NCI-H1694 (cell line): ENCODE measurements around the gene OPA1.
"Not testable (repeated sequence)": the region's sequence is repeated elsewhere in the genome, so short reads cannot be mapped to it uniquely, and the experiment has no call there.

ENCODE experiments used
- DNase-seq: peaks from one replicate; lab custom pipeline; 2025; lab: John Stamatoyannopoulos, UW

Gene OPA1

GRCh38 chr3:193589616-193590015 lies 3.4 kb upstream of the OPA1 start:
- no peak for DNase-seq

DNA sequence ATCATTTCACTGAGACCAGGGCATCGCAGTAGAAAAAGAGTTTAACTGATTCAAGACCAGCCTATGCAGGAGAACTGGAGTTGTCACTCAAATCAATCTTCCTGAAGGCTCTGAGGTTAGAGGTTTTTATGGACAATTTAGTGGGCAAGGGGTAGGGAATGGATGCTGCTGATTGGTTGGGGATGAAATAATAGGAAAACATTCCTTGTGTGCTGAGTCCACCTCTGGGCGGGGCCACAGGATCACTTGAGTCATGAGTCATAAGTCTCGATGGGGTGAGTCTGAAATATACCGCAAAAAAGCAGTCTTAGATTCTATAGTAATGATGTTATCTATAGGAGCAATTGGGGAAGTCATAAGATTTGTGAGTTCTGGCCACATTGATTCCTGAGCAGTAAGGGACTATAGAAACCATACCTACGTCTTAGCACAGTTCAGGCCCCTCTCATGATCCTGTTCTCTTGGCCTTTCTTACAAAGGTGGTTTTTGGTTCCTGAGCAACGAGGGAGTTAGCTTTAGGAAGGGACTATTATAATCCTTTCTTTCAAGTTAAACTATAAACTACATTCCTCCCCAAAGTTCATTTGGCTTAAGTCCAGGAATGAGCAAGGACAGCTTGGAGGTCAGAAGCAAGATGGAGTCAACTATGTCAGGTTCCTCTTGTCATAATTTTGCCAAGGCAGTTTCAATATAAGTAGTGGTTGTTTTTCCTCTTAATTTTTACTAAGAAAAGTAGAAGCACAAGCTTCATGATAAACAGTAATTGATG lies 2.7 kb upstream of the OPA1 start:
- DNase-seq = no peak

DNA sequence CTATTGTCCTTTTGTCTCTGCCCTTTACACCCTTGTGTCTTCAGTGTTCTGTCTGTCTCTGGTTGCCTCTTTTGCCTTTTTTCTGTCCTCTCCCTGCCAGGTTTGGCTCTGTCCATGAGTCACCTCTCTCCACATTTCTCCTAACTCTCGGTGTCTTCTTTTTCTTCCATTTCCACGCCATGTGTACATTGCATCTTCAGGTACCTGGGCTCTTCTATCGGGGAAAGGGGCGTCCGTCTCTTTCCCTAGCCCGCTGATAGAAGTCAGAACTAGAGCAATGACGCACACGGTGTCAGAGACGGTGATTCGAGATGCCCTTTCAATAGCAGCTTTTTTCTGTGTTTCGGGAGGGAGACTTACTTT lies 641 bp downstream of the OPA1 start:
- peak; percentile 14 for DNase-seq

GRCh38 chr3:193594946-193595689 lies 2.1 kb downstream of the OPA1 start:
- DNase-seq = no peak

DNA sequence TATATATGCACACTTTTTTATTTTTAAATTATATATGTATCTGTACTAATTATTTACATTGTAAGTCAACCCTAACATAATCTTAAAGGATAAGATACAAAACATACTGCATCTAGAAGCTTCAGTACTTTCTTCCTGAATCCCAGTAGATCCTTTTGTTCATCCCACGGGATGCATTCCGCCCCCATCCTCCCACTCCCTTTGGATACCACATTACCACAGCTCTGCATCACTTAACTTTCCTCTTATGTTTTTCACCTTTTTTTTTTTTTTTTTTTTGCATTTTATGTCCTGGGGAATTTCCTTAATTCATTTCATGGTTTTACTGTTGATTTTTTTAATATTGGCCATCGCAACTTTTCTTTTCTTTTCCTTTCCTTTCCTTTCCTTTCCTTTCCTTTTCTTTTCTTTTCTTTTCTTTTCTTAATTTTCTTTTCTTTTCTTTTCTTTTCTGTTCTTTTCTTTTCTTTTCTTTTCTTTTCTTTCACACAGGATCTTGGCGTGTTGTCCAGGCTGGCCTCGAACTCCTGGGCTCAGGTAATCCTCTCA lies 3.0 kb downstream of the OPA1 start:
- DNase-seq = no peak

DNA sequence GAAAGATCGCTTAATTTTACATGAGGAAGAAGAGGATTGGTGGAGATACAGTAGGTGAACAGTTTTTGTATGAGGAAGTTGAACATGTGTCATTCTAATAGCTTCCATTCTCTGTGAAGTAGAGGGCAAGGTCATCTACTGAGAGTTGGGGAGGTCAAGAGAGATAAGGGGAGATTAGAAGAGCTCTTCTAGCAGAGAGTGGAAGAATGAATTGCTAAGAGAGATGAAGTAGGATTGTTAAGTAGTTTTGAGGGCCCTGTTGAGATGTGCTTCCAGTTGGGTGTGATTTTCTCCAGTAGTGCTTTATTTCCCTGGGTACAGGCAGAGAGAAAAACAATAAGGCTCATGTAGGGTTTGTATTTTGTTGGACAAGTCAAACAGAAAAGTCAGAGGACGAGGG lies 5.2 kb downstream of the OPA1 start:
- no peak for DNase-seq

GRCh38 chr3:193599393-193599792 lies 6.4 kb downstream of the OPA1 start:
- no peak for DNase-seq

DNA sequence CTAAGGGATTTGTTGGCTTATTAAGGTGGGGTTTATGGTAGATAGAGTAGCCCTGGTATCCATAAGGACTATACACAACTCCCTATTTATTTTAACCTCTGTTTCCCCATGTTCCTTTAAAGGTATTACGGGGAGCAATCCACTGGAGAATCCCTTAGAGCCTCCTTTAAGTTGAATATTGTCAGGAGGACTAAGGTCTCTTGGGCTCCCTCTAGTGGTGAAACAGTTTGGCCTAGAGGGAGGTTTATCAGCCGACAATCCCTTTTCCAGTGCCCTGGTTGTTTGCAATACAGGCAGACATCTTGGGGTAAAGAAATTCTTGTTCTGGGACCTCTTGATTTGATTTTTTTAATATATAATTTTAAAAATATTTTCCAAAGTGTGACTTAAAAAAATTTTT lies 12.9 kb downstream of the OPA1 start:
- peak; percentile 85 for DNase-seq

DNA sequence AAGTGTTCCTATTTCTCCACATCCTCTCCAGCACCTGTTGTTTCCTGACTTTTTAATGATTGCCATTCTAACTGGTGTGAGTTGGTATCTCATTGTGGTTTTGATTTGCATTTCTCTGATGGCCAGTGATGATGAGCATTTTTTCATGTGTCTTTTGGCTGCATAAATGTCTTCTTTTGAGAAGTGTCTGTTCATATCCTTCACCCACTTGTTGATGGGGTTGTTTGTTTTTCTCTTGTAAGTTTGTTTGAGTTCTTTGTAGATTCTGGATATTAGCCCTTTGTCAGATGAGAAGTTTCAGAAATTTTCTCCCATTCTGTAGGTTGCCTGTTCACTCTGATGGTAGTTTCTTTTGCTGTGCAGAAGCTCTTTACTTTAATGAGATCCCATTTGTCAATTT lies 13.9 kb downstream of the OPA1 start:
- DNase-seq = not testable (repeated sequence)

- not testable (repeated sequence) for DNase-seq
Measured at GRCh38 chr3:193610516-193610915, 17.5 kb downstream of the OPA1 start.

- no peak for DNase-seq
Measured at GRCh38 chr3:193614430-193614829, 21.4 kb downstream of the OPA1 start.

- no peak for DNase-seq
Measured at GRCh38 chr3:193617628-193618027, 24.6 kb downstream of the OPA1 start.

- DNase-seq = no peak
Measured at GRCh38 chr3:193620057-193620456, 27.0 kb downstream of the OPA1 start.

- DNase-seq = no peak
Measured at GRCh38 chr3:193620650-193621049, 27.6 kb downstream of the OPA1 start.

DNA sequence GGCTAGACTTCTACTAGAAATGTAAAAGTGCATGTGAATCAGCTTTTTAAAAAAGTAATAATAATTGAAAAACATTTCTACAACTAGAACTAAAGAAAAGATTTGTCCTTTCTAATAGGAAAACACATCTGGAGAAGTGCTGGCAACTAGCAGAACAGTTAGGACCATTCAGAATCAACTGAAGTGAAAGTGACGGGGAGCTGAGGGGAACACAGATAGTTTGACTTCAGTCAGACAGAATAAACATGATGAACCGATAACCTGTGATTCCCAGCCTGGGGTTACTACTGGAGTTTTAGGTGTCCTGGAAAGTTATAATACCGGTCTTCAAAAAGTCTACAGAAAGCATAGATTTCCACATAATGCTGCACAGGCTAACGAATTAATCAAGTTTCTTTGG lies 28.1 kb downstream of the OPA1 start:
- no peak for DNase-seq

GRCh38 chr3:193630005-193630404 lies 37.0 kb downstream of the OPA1 start:
- DNase-seq = no peak

GRCh38 chr3:193637831-193638230 lies 44.8 kb downstream of the OPA1 start:
- no peak for DNase-seq

DNA sequence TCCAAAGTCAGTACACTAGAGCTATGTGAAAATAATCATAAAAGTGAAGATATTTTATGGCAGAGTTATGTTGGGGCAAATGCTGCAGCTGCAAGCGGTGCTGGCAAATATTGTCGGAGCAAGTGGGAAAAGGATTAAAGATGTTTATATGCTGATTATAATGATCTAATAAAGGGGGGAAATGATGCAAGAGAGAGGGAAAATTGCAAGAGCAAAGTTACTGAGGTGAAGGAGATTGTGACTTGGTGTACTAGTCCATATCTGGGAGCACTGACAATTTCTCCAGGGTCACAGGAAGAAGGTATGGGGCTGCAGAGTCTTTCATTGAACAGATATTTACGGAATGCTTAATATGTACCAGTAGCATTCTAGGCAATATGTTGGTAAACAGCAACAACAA lies 45.8 kb downstream of the OPA1 start:
- no peak for DNase-seq

DNA sequence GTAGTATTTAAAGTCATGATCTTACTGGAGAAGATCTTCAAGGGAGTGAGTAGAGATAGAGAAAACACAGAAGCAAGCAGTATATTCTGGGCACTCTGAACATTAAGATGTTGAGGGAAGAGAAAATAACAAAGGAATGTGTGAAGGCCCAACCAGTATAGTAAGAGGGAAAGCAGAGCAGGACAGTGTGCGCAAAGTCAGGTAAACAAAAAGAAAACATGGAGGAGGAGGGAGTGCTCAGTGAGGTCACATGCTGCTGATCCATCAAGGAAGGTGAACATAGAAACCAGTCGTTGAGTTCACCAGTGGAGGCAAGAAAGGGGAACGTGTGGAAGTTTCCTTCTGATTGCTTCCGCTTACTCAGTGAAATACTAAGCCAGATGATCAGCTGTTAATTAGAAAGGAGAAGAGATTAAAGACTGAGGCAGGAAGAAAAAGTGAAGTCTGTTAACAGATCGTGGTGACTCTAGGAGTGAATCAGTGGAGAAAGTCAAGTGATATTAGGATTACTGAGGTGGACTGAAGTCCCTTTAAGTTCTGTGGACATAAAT lies 47.2 kb downstream of the OPA1 start:
- no peak for DNase-seq

- no peak for DNase-seq
Measured at GRCh38 chr3:193640728-193641439, 47.9 kb downstream of the OPA1 start.

DNA sequence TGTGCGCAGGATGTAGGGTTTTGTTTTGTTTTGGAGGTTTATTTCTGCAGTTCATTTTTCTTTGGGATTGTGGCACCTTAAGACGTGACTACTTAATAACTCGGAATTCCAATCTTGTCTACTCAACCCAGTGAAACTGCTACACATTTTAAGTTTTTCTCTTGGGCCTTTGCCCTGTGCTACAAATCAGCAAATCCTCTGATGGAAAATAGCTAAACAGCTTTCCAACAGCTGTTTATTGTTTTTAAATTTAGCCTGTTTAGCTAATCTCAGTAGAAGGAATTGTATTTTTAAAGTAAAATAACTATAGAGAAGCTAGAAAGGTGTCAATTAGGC lies 48.4 kb downstream of the OPA1 start:
- DNase-seq = no peak

- DNase-seq = no peak
Measured at GRCh38 chr3:193645806-193646205, 52.8 kb downstream of the OPA1 start.
